Keratinocyte (primary cell): Measurements from ENCODE around the gene MYO10.

Experiments
- CTCF ChIP-seq, 3 experiments: IDR thresholded peaks in 1 of 3; conservative IDR thresholded peaks in 1 of 3; optimal IDR thresholded peaks in 1 of 3; 2 replicates in 2 of 3; 3 replicates in 1 of 3; pipeline versions ENCODE3 to v1.5.1; 2011; ENCODE audit warnings: low read length in 3 of 3, mild to moderate bottlenecking in 3 of 3, moderate library complexity in 2 of 3, control low read depth in 1 of 3, inconsistent platforms in 1 of 3; ENCODE audit not compliant: insufficient read depth in 2 of 3; ENCODE audit errors: extremely low read depth in 1 of 3
- EZH2 ChIP-seq: IDR thresholded peaks from one replicate; pipeline ENCODE4 v1.6.1; 2012; ENCODE audit warnings: inconsistent platforms, mild to moderate bottlenecking, low read length, moderate library complexity

GRCh38 chr5:16735101-16736060, 200.7 kb downstream of the MYO10 start:
- TF ChIP-seq CTCF (optimal IDR thresholded peaks at IDR 0.05 in 1 of 3, IDR thresholded peaks at IDR 0.05 in 1 of 3, conservative IDR thresholded peaks at IDR 0.05 in 1 of 3; ENCODE audit: extremely low read depth in 1 of 3, insufficient read depth in 2 of 3, low read length in 3 of 3): no peak
- TF ChIP-seq EZH2: no peak
